Activated gamma-delta T cell treated with anti-CD3 and anti-CD28 coated beads, Interleukin-2, amount 50 U/mL, for 16 hours (primary cell): ENCODE data around the gene GGACT.
"Not testable (repeated sequence)": the region's sequence is repeated elsewhere in the genome, so short reads cannot be mapped to it uniquely, and the experiment has no call there.

ENCODE experiments used
- DNase-seq: peaks from one replicate; pipeline ENCODE4 v3.0.0-alpha.2; 2020; ENCODE audit warnings: low read depth

GGACT gene

GRCh38 chr13:100600915-100601314 lies 12.3 kb upstream of the GGACT start:
- DNase-seq: no peak

- no peak for DNase-seq
Measured at GRCh38 chr13:100600461-100600860, 11.9 kb upstream of the GGACT start.

GRCh38 chr13:100597253-100597652 lies 8.7 kb upstream of the GGACT start:
- no peak for DNase-seq

GRCh38 chr13:100596516-100596915 lies 7.9 kb upstream of the GGACT start:
- DNase-seq: no peak

GRCh38 chr13:100594731-100595130 lies 6.1 kb upstream of the GGACT start:
- DNase-seq: no peak

GRCh38 chr13:100594255-100594654 lies 5.7 kb upstream of the GGACT start:
- no peak for DNase-seq

- DNase-seq: no peak
Measured at GRCh38 chr13:100589178-100589725, 663 bp upstream of the GGACT start.

- no peak for DNase-seq
Measured at GRCh38 chr13:100584896-100585295, 3.7 kb downstream of the GGACT start.

- no peak for DNase-seq
Measured at GRCh38 chr13:100581504-100581903, 7.1 kb downstream of the GGACT start.

- DNase-seq: no peak
Measured at GRCh38 chr13:100581030-100581429, 7.6 kb downstream of the GGACT start.

- DNase-seq: no peak
Measured at GRCh38 chr13:100580045-100580444, 8.5 kb downstream of the GGACT start.

GRCh38 chr13:100577239-100577638 lies 11.3 kb downstream of the GGACT start:
- DNase-seq: not testable (repeated sequence)

GRCh38 chr13:100573121-100573520 lies 15.5 kb downstream of the GGACT start:
- peak; percentile 64 for DNase-seq

- no peak for DNase-seq
Measured at GRCh38 chr13:100566543-100566942, 22.0 kb downstream of the GGACT start.

- DNase-seq: no peak
Measured at GRCh38 chr13:100565286-100565685, 23.3 kb downstream of the GGACT start.

GRCh38 chr13:100564444-100565223 lies 24.0 kb downstream of the GGACT start:
- DNase-seq: no peak

GRCh38 chr13:100563779-100564178 lies 24.8 kb downstream of the GGACT start:
- no peak for DNase-seq

- DNase-seq: no peak
Measured at GRCh38 chr13:100561599-100562204, 26.9 kb downstream of the GGACT start.

- no peak for DNase-seq
Measured at GRCh38 chr13:100561158-100561499, 27.5 kb downstream of the GGACT start.

GRCh38 chr13:100560498-100561157 lies 28.0 kb downstream of the GGACT start:
- DNase-seq: no peak

- no peak for DNase-seq
Measured at GRCh38 chr13:100559886-100560285, 28.7 kb downstream of the GGACT start.

GRCh38 chr13:100552755-100553154 lies 35.8 kb downstream of the GGACT start:
- no peak for DNase-seq

GRCh38 chr13:100549316-100549715 lies 39.3 kb downstream of the GGACT start:
- no peak for DNase-seq
